H1 (cell line): ENCODE results near the gene SOWAHD. TPM values are rescaled to one million over a fixed set of nuclear protein-coding genes. Genes with fewer than 3 reads are reported as not detected.

Experiments
- CTCF ChIA-PET: fragments of 300-600 bp; sonication (Branson Sonifier 250); formaldehyde crosslinking; loops from one replicate; lab custom pipeline; 2021; ENCODE audit not compliant: partially characterized antibody; lab: Charles Lee
- POLR2A ChIA-PET: fragments of 300-600 bp; sonication (Branson Sonifier 250); formaldehyde crosslinking; loops from one replicate; lab custom pipeline; 2021; ENCODE audit warnings: inconsistent platforms; ENCODE audit not compliant: partially characterized antibody; lab: Charles Lee
- DNase-seq, 2 experiments: peaks; one replicate each; pipeline versions ENCODE4 v3.0.0 to v3.0.0-alpha.2; 2010 to 2022; ENCODE audit warnings: low spot score in 2 of 2, low read depth in 1 of 2, mixed read lengths in 1 of 2
- FAIRE-seq: peaks from 2 replicates; lab custom pipeline; 2011; peaks lifted over from hg19 to GRCh38; lab: Jason Lieb, UNC
- H2AFZ ChIP-seq: 2 replicates; pipeline ENCODE4 v1.8.1; 2012; ENCODE audit warnings: low read length, inconsistent platforms
- H2AK5ac ChIP-seq: 2 replicates; pipeline ENCODE4 v1.6.1; 2013; ENCODE audit warnings: low read depth, low read length
- H2BK120ac ChIP-seq: replicated peaks from 2 replicates; pipeline ENCODE3; 2013; ENCODE audit warnings: low read depth, low read length, inconsistent platforms
- H2BK12ac ChIP-seq: 2 replicates; pipeline ENCODE4 v1.6.1; 2013; ENCODE audit warnings: low read depth, low read length
- H2BK15ac ChIP-seq: 2 replicates; pipeline ENCODE4 v1.6.1; 2013; ENCODE audit warnings: low read length
- H2BK20ac ChIP-seq: 2 replicates; pipeline ENCODE4 v1.6.1; 2013; ENCODE audit warnings: low read length
- H2BK5ac ChIP-seq: 2 replicates; pipeline ENCODE4 v1.6.1; 2013; ENCODE audit warnings: low read depth, low read length
- H3K14ac ChIP-seq: 2 replicates; pipeline ENCODE4 v1.6.1; 2013; ENCODE audit warnings: inconsistent platforms; ENCODE audit not compliant: insufficient read length
- H3K18ac ChIP-seq: 2 replicates; pipeline ENCODE4 v1.6.1; 2013; ENCODE audit warnings: low read length; ENCODE audit errors: extremely low read depth
- H3K23ac ChIP-seq: 2 replicates; pipeline ENCODE4 v1.6.1; 2013; ENCODE audit warnings: inconsistent platforms; ENCODE audit not compliant: insufficient read length
- H3K23me2 ChIP-seq: 2 replicates; pipeline ENCODE4 v1.6.1; 2013; ENCODE audit warnings: low read depth, low read length
- H3K27ac ChIP-seq: 2 replicates; pipeline ENCODE4 v1.6.1; 2011; ENCODE audit warnings: low read depth, low read length, inconsistent platforms
- H3K27me3 ChIP-seq, 4 experiments: replicated peaks in 1 of 4; 1 replicate in 1 of 4; 2 replicates in 3 of 4; pipeline versions ENCODE4 v1.6.1 to v1.8.1; 2011 to 2013; ENCODE audit warnings: low read length in 3 of 4, mild to moderate bottlenecking in 3 of 4, inconsistent platforms in 2 of 4, mixed read lengths in 2 of 4, moderate library complexity in 1 of 4; ENCODE audit not compliant: control insufficient read depth in 3 of 4, insufficient read depth in 3 of 4; ENCODE audit errors: extremely low read depth in 1 of 4
- H3K36me3 ChIP-seq, 4 experiments: 2 replicates each; pipeline versions ENCODE4 v1.6.1 to v1.8.1; 2011 to 2013; ENCODE audit warnings: mild to moderate bottlenecking in 4 of 4, low read length in 3 of 4, moderate library complexity in 2 of 4, control low read depth in 1 of 4, inconsistent platforms in 1 of 4; ENCODE audit not compliant: insufficient read depth in 4 of 4, control insufficient read depth in 2 of 4
- H3K4ac ChIP-seq: replicated peaks from 2 replicates; pipeline ENCODE3; 2013; ENCODE audit warnings: low read length, low read depth, mixed read lengths, inconsistent platforms; ENCODE audit not compliant: insufficient read length
- H3K4me1 ChIP-seq, 4 experiments: replicated peaks in 1 of 4; 1 replicate in 1 of 4; 2 replicates in 3 of 4; pipeline versions ENCODE4 v1.6.1 to v1.8.1; 2011 to 2013; ENCODE audit warnings: low read length in 3 of 4, inconsistent platforms in 2 of 4, mixed read lengths in 1 of 4; ENCODE audit not compliant: insufficient read depth in 4 of 4, control insufficient read depth in 3 of 4
- H3K4me2 ChIP-seq, 2 experiments: 2 replicates each; pipeline versions ENCODE4 v1.6.1 to v1.8.1; 2011 to 2013; ENCODE audit warnings: low read depth in 2 of 2, low read length in 2 of 2, control low read depth in 1 of 2, inconsistent platforms in 1 of 2, mild to moderate bottlenecking in 1 of 2; ENCODE audit not compliant: insufficient read depth in 1 of 2
- H3K4me3 ChIP-seq, 4 experiments: fragments of 200-600, 300-600 bp in 1 of 4; sonication (generic), shearing (Covaris generic), sonication (Bioruptor Twin) in 1 of 4; 2 replicates each; pipeline versions ENCODE4 v1.5.1 to v1.8.1; 2011 to 2016; ENCODE audit warnings: low read length in 4 of 4, low read depth in 3 of 4, control low read depth in 2 of 4, inconsistent platforms in 2 of 4, mild to moderate bottlenecking in 2 of 4, mixed read lengths in 1 of 4, moderate library complexity in 1 of 4; ENCODE audit not compliant: insufficient read depth in 2 of 4; ENCODE audit errors: extremely low read depth in 1 of 4
- H3K56ac ChIP-seq: replicated peaks from 2 replicates; pipeline ENCODE3; 2013; ENCODE audit warnings: low read depth, mild to moderate bottlenecking, mixed read lengths, low read length, inconsistent platforms; ENCODE audit not compliant: insufficient read length
- H3K79me1 ChIP-seq: 2 replicates; pipeline ENCODE4 v1.6.1; 2013; ENCODE audit warnings: low read depth, low read length, control low read depth
- H3K79me2 ChIP-seq, 2 experiments: 2 replicates each; pipeline versions ENCODE4 v1.6.1 to v1.8.1; 2012 to 2013; ENCODE audit warnings: low read length in 2 of 2, mild to moderate bottlenecking in 2 of 2, inconsistent platforms in 1 of 2; ENCODE audit not compliant: insufficient read depth in 2 of 2, control insufficient read depth in 1 of 2
- H3K9ac ChIP-seq, 4 experiments: replicated peaks in 1 of 4; 1 replicate in 1 of 4; 2 replicates in 3 of 4; pipeline versions ENCODE4 v1.6.1 to v1.8.1; 2011 to 2013; ENCODE audit warnings: low read depth in 3 of 4, low read length in 3 of 4, control low read depth in 2 of 4, mild to moderate bottlenecking in 2 of 4, moderate library complexity in 2 of 4, inconsistent platforms in 1 of 4; ENCODE audit errors: extremely low read depth in 1 of 4
- H3K9me3 ChIP-seq, 2 experiments: 2 replicates each; pipeline versions ENCODE4 v1.6.1 to v1.8.1; 2012 to 2013; ENCODE audit warnings: mild to moderate bottlenecking in 2 of 2, moderate library complexity in 2 of 2, control low read depth in 1 of 2, inconsistent platforms in 1 of 2, low read depth in 1 of 2, low read length in 1 of 2, mixed read lengths in 1 of 2; ENCODE audit not compliant: insufficient read depth in 2 of 2
- H4K20me1 ChIP-seq, 2 experiments: replicated peaks in 1 of 2; 2 replicates each; pipeline versions ENCODE3 to v1.8.1; 2011 to 2013; ENCODE audit warnings: inconsistent platforms in 2 of 2, low read length in 2 of 2, mild to moderate bottlenecking in 1 of 2; ENCODE audit not compliant: insufficient read depth in 2 of 2, control insufficient read depth in 1 of 2
- H4K5ac ChIP-seq: 2 replicates; pipeline ENCODE4 v1.6.1; 2013; ENCODE audit warnings: low read length, low read depth, mixed read lengths, inconsistent platforms; ENCODE audit not compliant: insufficient read length
- H4K8ac ChIP-seq: 2 replicates; pipeline ENCODE4 v1.8.0; 2013; ENCODE audit warnings: mild to moderate bottlenecking, moderate library complexity, low read length, inconsistent platforms; ENCODE audit not compliant: insufficient read depth; ENCODE audit errors: extremely low read depth
- H4K91ac ChIP-seq: replicated peaks from 2 replicates; pipeline ENCODE3; 2013; ENCODE audit warnings: low read length, mixed read lengths, inconsistent platforms; ENCODE audit not compliant: insufficient read length
- CBX8 ChIP-seq: fragments of 300-800, 300-1000 bp; sonication (generic); IDR thresholded peaks from 2 replicates; pipeline ENCODE4 v1.7.1; 2016; ENCODE audit warnings: low read depth, low read length, borderline replicate concordance
- CREB1 ChIP-seq: IDR thresholded peaks from 2 replicates; pipeline ENCODE4 v1.6.1; 2012; ENCODE audit warnings: inconsistent platforms
- CTCF ChIP-seq, 3 experiments: IDR thresholded peaks; 1 replicate in 2 of 3; 2 replicates in 1 of 3; pipeline versions ENCODE4 v1.5.1 to v1.6.1; 2011; ENCODE audit warnings: low read length in 3 of 3, mild to moderate bottlenecking in 3 of 3, inconsistent platforms in 2 of 3, low read depth in 1 of 3, moderate library complexity in 1 of 3; ENCODE audit not compliant: insufficient read depth in 1 of 3; ENCODE audit errors: control extremely low read depth in 1 of 3
- E2F6 ChIP-seq: IDR thresholded peaks from 2 replicates; pipeline ENCODE4 v1.6.1; 2012; ENCODE audit warnings: inconsistent platforms
- KDM4A ChIP-seq: IDR thresholded peaks from one replicate; pipeline ENCODE4 v1.7.1; 2012; ENCODE audit warnings: low read depth, mild to moderate bottlenecking, moderate library complexity, low read length, inconsistent platforms; ENCODE audit not compliant: severe bottlenecking
- SUZ12 ChIP-seq: fragments of 200-600 bp; sonication (generic); IDR thresholded peaks from 2 replicates; pipeline ENCODE4 v1.6.1; 2012; ENCODE audit warnings: mild to moderate bottlenecking, inconsistent platforms, low read length, moderate library complexity, mixed read lengths
- TEAD4 ChIP-seq: IDR thresholded peaks from 2 replicates; pipeline ENCODE4 v1.6.1; 2012; ENCODE audit warnings: low read depth, low read length, inconsistent platforms, mixed read lengths
- USF2 ChIP-seq: IDR thresholded peaks from 2 replicates; pipeline ENCODE4 v1.6.1; 2011; ENCODE audit warnings: low read length, improper control_type of control experiment
- WGBS, 2 experiments: shearing (Covaris generic) in 1 of 2; methylation state at CpG; one replicate each; pipeline versions ENCODE4 v1.1.6 to v1.1.7; 2013 to 2015; ENCODE audit warnings: low lambda C conversion rate in 2 of 2, mixed read lengths in 2 of 2, inconsistent platforms in 1 of 2, low coverage in 1 of 2, missing lambda C conversion rate in 1 of 2; ENCODE audit not compliant: insufficient replicate concordance in 2 of 2, insufficient coverage in 1 of 2, insufficient read length in 1 of 2; ENCODE audit errors: extremely low coverage in 1 of 2, missing lambda C conversion rate in 1 of 2; 5-methylcytosine and 5-hydroxymethylcytosine counted together
- polyA plus RNA-seq, 7 experiments: library from polyadenylated mRNA; depleted of rRNA in 3 of 7; stranded (reverse) in 5 of 7; unstranded in 2 of 7; fragments of >200 nt in 5 of 7; fragments of 200-250 nt in 2 of 7; gene quantifications; 1 replicate in 5 of 7; 2 replicates in 1 of 7; 4 replicates in 1 of 7; pipeline versions ENCODE4 v1.2.1 to v1.2.3, GENCODE V29; 2011 to 2013; ENCODE audit warnings: missing spikeins in 2 of 7, mixed read lengths in 2 of 7
- total RNA-seq: library from RNA; stranded (reverse); fragmentation: NEBNext Ultra II Directional; extraction: Animal tissue kit (Norgen Biotek cat#: 25700); gene quantifications from 2 replicates; pipeline ENCODE4 v1.2.1, GENCODE V29; 2021

Gene SOWAHD
- total and polyA plus RNA-seq, 2 of the 8 experiments (the other 6 are each of a cell fraction or from before 2014, with no cell fraction given): 1.7 to 2.9 TPM

GRCh38 chrX:119759248-119759766, 919 bp downstream of the SOWAHD start:
- Histone ChIP-seq H3K9me3 (no peaks in the 10 kb centered on the region), H4K5ac (no peak overlapping the region), H3K18ac (no peak overlapping the region), H3K27ac (no peak overlapping the region), H2AFZ (no peak overlapping the region; the same call in 1 of the 2 replicates), H3K9ac (no peak overlapping the region), H2BK20ac (no peak overlapping the region), H3K4me1 (peaks cover 6 to 28% (median 17%) of the 10 kb centered on the region in 4 experiments), H3K4me3 (peak overlapping the region; percentile 30 to 71 (median 50)), H3K36me3 (no peaks in the 10 kb centered on the region), H3K79me2 (no peaks in the 10 kb centered on the region), H3K79me1 (no peaks in the 10 kb centered on the region), H3K23me2 (peaks cover 17% of the 10 kb centered on the region; the same call in 1 of the 2 replicates), H3K4ac (no peak overlapping the region), H2BK15ac (no peak overlapping the region), H3K14ac (no peak overlapping the region), H2BK120ac (no peak overlapping the region), H4K20me1 (no peaks in the 10 kb centered on the region), H3K27me3 (peaks cover 0 to 13% (median 5%) of the 10 kb centered on the region in 4 experiments; a peak in 5 of 7 replicates), H4K91ac (no peak overlapping the region), H3K56ac (no peak overlapping the region), H3K23ac (no peak overlapping the region), H2AK5ac (no peak overlapping the region), H4K8ac (no peak overlapping the region), H2BK5ac (no peak overlapping the region), H3K4me2 (peak overlapping the region; percentile 87 to 92), H2BK12ac (no peak overlapping the region)
- 7% methylated on average over 22 of the region's 44 CpGs; no CpG with 5 or more reads in 1 of the 2 experiments for WGBS, 2 experiments
- ChIA-PET CTCF (interaction anchor here (0.6 to 4.5 kb wide), 11 partner anchors 10 to 149 kb away, joined by 3 to 33 read pairs (median 5); partner anchors contain the start of gene RPL39), POLR2A (interaction anchor here (0.8 to 4.4 kb wide), 11 partner anchors 9 to 185 kb away, joined by 3 to 48 read pairs (median 6); partner anchors contain the start of genes NKRF, RPL39, SEPTIN6 and UBE2A)
- FAIRE-seq: no peak
- peak in 1 of 2 experiments; percentile 48 for DNase-seq
- TF ChIP-seq CTCF (IDR thresholded peaks at IDR 0.05; ENCODE audit: control extremely low read depth in 1 of 3, insufficient read depth in 1 of 3, low read depth in 1 of 3, low read length in 3 of 3) (peak in 1 of 3 experiments; percentile 5; a peak in 1 of 4 replicates), CBX8 (no peak), CREB1 (peak; percentile 55; the same call in 1 of the 2 replicates), KDM4A (peak; percentile 20), TEAD4 (no peak), E2F6 (0 out of 2 replicates have a peak, but pooled peaks have one; percentile 1), SUZ12 (peak; percentile 31; the same call in 1 of the 2 replicates), USF2 (no peak)
